ENCODE data around the gene REG1A. TPM values are rescaled to one million over a fixed set of nuclear protein-coding genes. Genes with fewer than 3 reads are reported as not detected.

REG1A gene
- total and polyA plus RNA-seq, 9 of the 15 experiments (the other 6 are each of a cell fraction or from before 2014, with no cell fraction given): 3.1 TPM; not detected in 8

DNA sequence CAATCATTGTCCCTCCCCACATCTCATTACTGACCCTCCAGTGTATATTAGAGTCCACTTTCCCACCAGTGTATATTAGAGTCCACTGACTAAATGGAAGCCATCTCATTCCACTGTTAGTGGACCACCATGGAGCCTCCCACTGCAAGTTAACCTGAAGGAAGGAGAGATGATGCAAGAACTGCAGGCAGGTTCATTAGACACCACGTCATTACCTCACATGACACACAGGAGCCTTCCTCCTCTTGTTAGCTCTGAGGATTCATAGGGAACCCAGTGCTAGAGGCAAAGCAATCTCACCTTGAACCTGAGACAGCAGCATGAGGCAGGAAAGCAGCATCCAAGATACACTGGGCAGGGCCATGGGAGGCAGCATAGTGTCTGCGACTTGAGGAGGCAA lies 38.7 kb downstream of the REG1A start (continued):
- TF ChIP-seq ZNF398 (CRISPR knock-in tag; IDR thresholded peaks at IDR 0.05): no peak
- no peak for TF ChIP-seq NUFIP1 (IDR thresholded peaks at IDR 0.05; ENCODE audit: partially characterized antibody)

DNA sequence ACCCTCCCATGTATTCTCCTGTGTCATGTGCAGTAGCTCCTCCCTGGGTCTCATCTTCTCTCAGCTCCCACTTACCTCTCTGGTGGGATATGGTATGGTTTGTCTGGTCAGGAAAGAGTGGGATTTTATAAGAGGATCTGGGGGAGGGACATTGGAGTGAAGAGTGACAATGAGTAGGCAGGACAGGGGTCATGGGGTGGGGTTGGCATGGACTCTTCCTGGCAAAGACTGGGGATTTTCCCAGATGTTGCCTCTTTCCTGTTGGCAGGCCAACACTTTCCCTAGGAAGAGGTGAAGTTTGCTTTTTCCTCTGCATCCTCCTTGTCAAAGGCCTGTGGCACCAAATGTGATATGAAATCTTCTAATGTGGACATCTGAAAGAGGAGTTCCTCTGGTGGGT lies 39.4 kb downstream of the REG1A start, which contains the start of gene REG3A:
REG3A (minus strand) TSS at position 101 of the 400 bp plus-strand sequence. CDS start 348 bp downstream, outside the sequence.
- Histone ChIP-seq H3K79me2 (ENCODE audit: control insufficient read depth, insufficient read depth, low read length) (no peaks in the 10 kb centered on the region), H3K9ac (ENCODE audit: insufficient read depth in 1 of 2, low read depth in 2 of 2, low read length in 2 of 2) (no peak within 1 kb of the TSS), H3K9me3 (replicated peaks; ENCODE audit: control insufficient read depth, insufficient read depth, low read depth, low read length) (no peaks in the 10 kb centered on the region), H3K9me1 (ENCODE audit: control insufficient read depth, insufficient read depth, low read length) (no peaks in the 10 kb centered on the region), H3K4me3 (no peak within 1 kb of the TSS), H3K4me2 (ENCODE audit: insufficient read depth, low read length) (no peak within 1 kb of the TSS), H3K4me1 (replicated peaks in 1 of 2; ENCODE audit: control insufficient read depth in 2 of 2, insufficient read depth in 2 of 2, low read length in 2 of 2) (no peaks in the 10 kb centered on the region), H2AFZ (ENCODE audit: low read depth, low read length) (no peak within 1 kb of the TSS), H3K36me3 (ENCODE audit: control insufficient read depth, insufficient read depth, low read length) (no peaks in the 10 kb centered on the region), H3K27me3 (ENCODE audit: control insufficient read depth in 2 of 2, insufficient read depth in 2 of 2, low read length in 2 of 2) (no peaks in the 10 kb centered on the region), H3K27ac (ENCODE audit: extremely low read depth, low read depth, low read length) (no peak within 1 kb of the TSS), H4K20me1 (replicated peaks; ENCODE audit: control insufficient read depth, insufficient read depth, low read length) (no peaks in the 10 kb centered on the region)
- ChIA-PET CTCF (ENCODE audit: low intra/inter-chr PET ratio) (no interaction called here), POLR2A (no interaction called here)
- intact Hi-C loops (cut with micrococcal nuclease): no loop called here
- in situ Hi-C loops (cut with MboI): no loop called here
- FAIRE-seq (no peak), ATAC-seq (no peak), DNase-seq (ENCODE audit: extremely low read depth in 1 of 4, low spot score in 3 of 4) (no peak)
- TF ChIP-seq ZNF655 (CRISPR knock-in tag; IDR thresholded peaks at IDR 0.05): no peak
- TF ChIP-seq ATF7 (IDR thresholded peaks at IDR 0.05): no peak
- TF ChIP-seq ASH1L (IDR thresholded peaks at IDR 0.05; ENCODE audit: borderline replicate concordance, low read depth, partially characterized antibody): no peak
- no peak for TF ChIP-seq SETDB1 (IDR thresholded peaks at IDR 0.05; ENCODE audit: low read length)
- TF ChIP-seq LEF1 (IDR thresholded peaks at IDR 0.05): no peak
- TF ChIP-seq, protein P1, sequence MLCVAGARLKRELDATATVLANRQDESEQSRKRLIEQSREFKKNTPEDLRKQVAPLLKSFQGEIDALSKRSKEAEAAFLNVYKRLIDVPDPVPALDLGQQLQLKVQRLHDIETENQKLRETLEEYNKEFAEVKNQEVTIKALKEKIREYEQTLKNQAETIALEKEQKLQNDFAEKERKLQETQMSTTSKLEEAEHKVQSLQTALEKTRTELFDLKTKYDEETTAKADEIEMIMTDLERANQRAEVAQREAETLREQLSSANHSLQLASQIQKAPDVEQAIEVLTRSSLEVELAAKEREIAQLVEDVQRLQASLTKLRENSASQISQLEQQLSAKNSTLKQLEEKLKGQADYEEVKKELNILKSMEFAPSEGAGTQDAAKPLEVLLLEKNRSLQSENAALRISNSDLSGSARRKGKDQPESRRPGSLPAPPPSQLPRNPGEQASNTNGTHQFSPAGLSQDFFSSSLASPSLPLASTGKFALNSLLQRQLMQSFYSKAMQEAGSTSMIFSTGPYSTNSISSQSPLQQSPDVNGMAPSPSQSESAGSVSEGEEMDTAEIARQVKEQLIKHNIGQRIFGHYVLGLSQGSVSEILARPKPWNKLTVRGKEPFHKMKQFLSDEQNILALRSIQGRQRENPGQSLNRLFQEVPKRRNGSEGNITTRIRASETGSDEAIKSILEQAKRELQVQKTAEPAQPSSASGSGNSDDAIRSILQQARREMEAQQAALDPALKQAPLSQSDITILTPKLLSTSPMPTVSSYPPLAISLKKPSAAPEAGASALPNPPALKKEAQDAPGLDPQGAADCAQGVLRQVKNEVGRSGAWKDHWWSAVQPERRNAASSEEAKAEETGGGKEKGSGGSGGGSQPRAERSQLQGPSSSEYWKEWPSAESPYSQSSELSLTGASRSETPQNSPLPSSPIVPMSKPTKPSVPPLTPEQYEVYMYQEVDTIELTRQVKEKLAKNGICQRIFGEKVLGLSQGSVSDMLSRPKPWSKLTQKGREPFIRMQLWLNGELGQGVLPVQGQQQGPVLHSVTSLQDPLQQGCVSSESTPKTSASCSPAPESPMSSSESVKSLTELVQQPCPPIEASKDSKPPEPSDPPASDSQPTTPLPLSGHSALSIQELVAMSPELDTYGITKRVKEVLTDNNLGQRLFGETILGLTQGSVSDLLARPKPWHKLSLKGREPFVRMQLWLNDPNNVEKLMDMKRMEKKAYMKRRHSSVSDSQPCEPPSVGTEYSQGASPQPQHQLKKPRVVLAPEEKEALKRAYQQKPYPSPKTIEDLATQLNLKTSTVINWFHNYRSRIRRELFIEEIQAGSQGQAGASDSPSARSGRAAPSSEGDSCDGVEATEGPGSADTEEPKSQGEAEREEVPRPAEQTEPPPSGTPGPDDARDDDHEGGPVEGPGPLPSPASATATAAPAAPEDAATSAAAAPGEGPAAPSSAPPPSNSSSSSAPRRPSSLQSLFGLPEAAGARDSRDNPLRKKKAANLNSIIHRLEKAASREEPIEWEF (CRISPR knock-in tag; IDR thresholded peaks at IDR 0.05): no peak
- no peak for TF ChIP-seq TSC22D4 (tag; IDR thresholded peaks at IDR 0.05)
- TF ChIP-seq STAG1 (CRISPR knock-in tag; IDR thresholded peaks at IDR 0.05; ENCODE audit: borderline replicate concordance): no peak
- TF ChIP-seq, protein P2, sequence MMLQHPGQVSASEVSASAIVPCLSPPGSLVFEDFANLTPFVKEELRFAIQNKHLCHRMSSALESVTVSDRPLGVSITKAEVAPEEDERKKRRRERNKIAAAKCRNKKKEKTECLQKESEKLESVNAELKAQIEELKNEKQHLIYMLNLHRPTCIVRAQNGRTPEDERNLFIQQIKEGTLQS (IDR thresholded peaks at IDR 0.05): no peak
- TF ChIP-seq, protein P2 (CRISPR knock-in tag; conservative IDR thresholded peaks at IDR 0.05): no peak
- no peak for TF ChIP-seq LCOR (CRISPR knock-in tag; IDR thresholded peaks at IDR 0.05)
- TF ChIP-seq PYGO2 (tag; IDR thresholded peaks at IDR 0.05): no peak
- BruUV-seq (replicated peaks): no TSS peak

All from K562 (cell line).